DMS114 treated with DMSO at 0.1 percent for 48 hours (cell line): ENCODE data around the gene HOXD1.

Experiments used
- DNase-seq: peaks from one replicate; lab custom pipeline; 2025; ENCODE audit not compliant: unreplicated experiment; lab: John Stamatoyannopoulos, UW

The HOXD1 gene

DNA sequence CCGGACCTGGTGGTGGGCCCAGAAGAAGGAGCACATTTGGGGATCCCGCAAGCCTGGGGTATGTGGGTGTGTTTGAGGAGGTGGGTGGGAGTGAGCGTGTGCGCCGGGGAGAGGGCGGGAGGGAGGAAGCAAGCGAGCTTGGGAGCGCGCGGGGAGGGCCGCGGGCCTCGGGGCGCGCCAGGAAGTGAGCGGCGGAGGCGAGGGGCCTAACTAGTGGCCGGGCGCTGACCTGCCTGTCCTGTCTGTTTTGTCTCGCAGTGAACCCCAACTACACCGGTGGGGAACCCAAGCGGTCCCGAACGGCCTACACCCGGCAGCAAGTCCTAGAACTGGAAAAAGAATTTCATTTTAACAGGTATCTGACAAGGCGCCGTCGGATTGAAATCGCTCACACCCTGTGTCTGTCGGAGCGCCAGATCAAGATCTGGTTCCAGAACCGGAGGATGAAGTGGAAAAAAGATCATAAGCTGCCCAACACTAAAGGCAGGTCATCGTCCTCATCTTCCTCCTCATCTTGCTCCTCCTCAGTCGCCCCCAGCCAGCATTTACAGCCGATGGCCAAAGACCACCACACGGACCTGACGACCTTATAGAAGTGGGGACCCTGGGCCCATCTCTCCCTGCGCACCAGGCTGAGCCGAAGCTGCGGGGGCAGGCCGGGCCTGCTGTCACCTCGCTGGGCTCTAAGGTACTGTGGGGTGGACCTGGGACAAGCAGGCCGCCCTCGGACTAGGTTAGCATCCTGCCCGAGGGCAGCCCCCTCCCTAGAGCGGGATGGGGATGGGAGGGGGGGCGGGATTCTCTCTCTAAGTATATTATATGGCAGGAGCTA, 35.9 kb upstream of the HOXD1 start:
- DNase-seq, result no peak

- no peak for DNase-seq
Measured at GRCh38 chr2:176154576-176155252, 33.8 kb upstream of the HOXD1 start.

GRCh38 chr2:176155356-176156044, 33.0 kb upstream of the HOXD1 start:
- DNase-seq, result no peak

DNA sequence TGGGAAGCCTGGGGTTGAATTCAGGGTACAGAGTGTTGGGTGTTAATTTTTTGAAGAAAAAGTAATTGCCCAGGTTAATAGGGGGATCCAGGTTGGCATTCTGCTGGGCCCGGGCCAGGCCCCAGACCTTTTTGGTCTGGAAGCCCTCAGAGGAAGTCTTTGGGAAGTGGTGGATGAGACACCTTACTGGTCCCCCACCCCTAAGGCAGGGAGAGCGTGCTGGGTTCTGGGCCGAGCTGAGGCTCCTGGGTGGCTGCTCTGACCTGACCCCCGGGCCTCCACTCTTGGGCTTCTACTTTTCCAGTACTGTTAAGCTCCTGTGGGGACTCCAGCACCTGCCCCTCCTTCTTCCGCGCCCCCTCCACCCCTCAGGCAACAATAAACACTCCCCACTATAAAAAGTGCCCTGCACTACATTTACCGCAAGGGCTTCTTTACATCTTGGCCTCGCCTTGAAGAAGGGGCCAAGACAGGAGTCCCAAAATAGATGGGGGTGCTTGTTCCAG, 32.1 kb upstream of the HOXD1 start:
- no peak for DNase-seq

- DNase-seq, result no peak
Measured at GRCh38 chr2:176156807-176157498, 31.5 kb upstream of the HOXD1 start, which contains the start of gene HOXD3. HOXD3 (plus strand) TSS chr2:176157307; CDS start chr2:176169115, 11,808 bp downstream.

DNA sequence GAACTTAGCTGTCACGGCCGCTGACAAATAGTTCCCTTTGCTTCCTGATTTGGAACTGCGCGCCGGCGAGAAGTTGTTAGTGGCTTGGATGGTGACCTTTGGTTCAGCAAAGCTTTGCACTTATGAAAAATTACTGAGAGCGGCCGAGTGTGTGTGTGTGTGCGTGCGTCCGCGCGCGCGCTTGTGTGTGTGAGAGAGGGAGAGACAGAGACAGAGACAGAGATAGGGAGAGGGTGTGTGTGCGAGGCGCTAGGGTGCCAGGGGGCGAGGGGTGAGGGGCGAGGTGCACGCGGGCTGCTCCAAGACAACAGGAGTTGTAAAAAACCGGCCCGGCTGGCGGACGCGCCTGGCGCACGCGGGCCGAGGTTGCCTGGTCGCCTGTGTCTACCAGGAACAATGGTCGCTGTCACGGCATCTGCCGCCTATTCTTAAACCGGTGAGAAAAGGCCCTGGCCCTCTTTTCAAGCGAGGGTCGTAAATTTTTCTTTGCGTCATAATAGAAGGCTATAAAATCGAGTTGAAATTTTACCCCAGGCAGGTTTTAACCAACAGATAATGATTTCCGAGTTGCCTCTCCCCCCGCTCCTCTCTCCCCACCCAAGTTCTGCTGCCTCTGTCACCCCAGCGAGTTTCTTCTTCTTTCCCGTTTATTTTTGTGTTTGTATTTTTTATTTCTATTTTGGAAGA, 30.8 kb upstream of the HOXD1 start:
- DNase-seq, result no peak

DNA sequence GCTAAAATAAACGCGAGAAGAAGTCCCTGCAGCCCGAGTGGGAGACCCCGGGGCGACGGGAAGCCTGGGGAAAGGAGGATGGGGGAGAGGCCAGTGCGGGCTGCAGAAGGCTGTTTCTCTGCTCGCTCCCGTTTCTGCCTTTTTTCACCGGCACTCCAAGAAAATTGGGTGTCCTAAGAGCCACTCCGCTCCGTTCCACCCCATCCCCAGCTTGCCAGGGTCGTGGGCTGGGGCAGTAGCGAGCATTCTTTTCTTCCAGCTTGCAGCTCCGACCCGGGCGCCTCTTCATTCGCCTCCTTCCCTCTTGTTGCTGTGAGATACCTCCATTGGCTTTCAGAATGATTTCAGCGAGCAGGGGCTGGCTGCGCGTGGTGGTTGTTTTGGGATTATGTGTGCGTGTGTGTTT, 30.3 kb upstream of the HOXD1 start:
- DNase-seq, result no peak

DNA sequence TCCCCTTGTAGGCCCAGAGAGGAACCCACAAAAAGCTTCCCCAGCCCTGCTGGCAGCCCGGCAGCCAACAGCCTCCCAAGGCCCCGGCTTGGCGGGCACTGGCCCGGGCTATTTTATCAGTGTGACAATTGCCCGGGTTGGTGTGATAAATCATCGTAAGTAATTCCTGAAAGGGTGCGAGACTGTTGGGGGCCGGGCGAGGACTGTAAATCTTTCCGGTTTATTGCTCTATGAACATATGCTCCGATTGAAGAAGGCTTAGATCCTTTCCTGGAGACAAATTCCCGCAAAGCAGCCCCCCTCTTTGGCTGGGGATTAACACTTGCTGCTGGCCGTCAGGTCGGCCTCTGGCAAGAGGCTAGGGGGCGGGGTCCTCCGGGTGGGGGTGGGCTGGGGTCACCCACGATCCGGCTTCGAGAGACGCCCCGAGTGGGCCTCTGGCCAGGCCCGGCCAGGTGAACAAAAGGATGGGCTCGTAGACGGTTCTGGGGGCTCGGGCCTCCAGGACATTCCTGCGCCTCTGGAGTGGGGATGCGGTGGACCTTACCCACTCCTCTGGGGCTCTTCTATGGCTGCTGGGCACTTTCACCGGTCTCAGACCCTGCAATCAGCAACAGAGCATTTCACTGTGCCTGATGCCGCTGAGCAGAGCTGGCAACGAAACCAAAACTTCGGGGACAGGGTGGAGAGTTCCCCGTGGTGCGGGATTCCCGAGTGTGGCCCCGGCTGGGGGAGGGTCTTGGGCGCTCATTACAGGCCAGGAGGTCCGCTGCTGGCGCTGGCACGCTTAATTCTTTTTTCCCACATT, 29.4 kb upstream of the HOXD1 start:
- DNase-seq, result no peak

- no peak for DNase-seq
Measured at GRCh38 chr2:176159663-176160250, 28.7 kb upstream of the HOXD1 start.

GRCh38 chr2:176160251-176160985, 28.1 kb upstream of the HOXD1 start:
- DNase-seq, result no peak

GRCh38 chr2:176160986-176161824, 27.3 kb upstream of the HOXD1 start:
- no peak for DNase-seq

- no peak for DNase-seq
Measured at GRCh38 chr2:176161825-176162626, 26.4 kb upstream of the HOXD1 start.

DNA sequence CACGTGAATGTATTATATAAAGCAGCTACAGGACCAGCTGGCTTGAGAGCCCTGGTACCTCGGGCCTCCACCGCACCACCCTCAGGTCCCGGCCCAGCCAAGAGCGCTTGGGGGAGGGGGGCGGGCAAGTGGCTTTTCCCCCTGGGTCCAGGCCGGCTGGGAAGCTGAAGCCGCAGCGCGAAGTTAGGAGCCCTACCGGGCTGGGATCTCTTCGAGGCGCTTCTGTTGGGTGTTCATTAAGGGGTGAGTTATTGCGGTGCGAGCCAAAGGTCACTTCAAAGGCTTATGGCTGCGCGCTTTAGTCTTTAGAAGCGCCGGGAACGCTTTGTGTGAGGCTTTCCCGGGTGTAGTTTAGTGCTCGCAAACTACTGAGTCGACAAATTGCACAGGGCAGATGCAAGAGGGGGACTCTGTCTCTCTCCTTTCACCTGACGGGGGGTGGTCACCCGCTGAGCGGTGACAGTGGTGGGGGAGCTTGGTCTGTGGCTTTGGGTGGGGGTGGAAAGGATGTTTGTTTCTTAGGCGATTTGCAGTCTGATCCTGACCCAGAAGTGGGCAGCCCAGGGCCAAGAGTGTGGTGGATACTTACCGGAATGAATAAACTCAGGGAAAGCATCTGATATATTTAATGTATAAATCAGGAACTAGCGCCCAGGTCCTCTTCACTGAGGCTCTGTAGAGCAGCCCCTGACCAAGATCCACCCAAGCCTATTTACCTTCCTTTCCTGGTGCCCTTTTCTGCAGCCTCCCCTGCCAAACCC, 25.4 kb upstream of the HOXD1 start:
- no peak for DNase-seq

GRCh38 chr2:176163672-176164056, 24.8 kb upstream of the HOXD1 start:
- DNase-seq, result no peak

- no peak for DNase-seq
Measured at GRCh38 chr2:176164201-176164600, 24.3 kb upstream of the HOXD1 start.
